Measurements from ENCODE around the gene GNLY.
A peak's percentile ranks its signal among the peaks of the same experiment; 100 is the strongest.

Gene GNLY

GRCh38 chr2:85719609-85720240, 25.6 kb downstream of the GNLY start:
- in situ Hi-C loops (cut with HindIII; ENCODE audit: low pct_unique_long_range_greater_than_20kb, low sequenced_read_pairs) = no loop called here
- no peak for TF ChIP-seq JUND (IDR thresholded peaks at IDR 0.05; ENCODE audit: low read depth)
- DNase-seq (ENCODE audit: low read depth in 1 of 2, low spot score in 1 of 2) = no peak

GRCh38 chr2:85720533-85720932, 26.4 kb downstream of the GNLY start:
- DNase-seq (ENCODE audit: low read depth in 1 of 2, low spot score in 1 of 2) = no peak
- no peak for TF ChIP-seq JUND (IDR thresholded peaks at IDR 0.05; ENCODE audit: low read depth)
- in situ Hi-C loops (cut with HindIII; ENCODE audit: low pct_unique_long_range_greater_than_20kb, low sequenced_read_pairs) = no loop called here

DNA sequence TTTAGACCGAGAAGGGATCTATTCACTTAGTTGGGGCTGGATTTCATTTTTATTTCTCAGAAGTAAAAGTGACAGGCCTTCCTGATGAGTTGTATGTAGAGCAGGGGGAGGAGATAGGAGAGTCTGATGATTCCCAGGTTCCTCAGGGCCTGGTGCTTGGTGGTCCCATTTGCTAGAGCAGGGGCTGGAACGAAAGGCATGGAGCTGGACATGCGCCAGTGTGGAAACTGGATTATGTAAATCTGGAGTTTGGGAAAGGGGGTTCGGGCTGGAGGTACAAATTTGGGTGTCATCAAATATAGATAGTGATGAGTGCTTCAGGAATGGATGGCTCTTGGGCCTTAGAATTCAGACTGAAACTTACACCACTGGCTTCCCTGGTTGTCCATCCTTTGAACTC, 27.5 kb downstream of the GNLY start:
- in situ Hi-C loops (cut with HindIII; ENCODE audit: low pct_unique_long_range_greater_than_20kb, low sequenced_read_pairs) = no loop called here
- no peak for DNase-seq (ENCODE audit: low read depth in 1 of 2, low spot score in 1 of 2)
- TF ChIP-seq JUND (IDR thresholded peaks at IDR 0.05; ENCODE audit: low read depth) = no peak

GRCh38 chr2:85722519-85722918, 28.4 kb downstream of the GNLY start:
- DNase-seq (ENCODE audit: low read depth in 1 of 2, low spot score in 1 of 2) = no peak
- TF ChIP-seq JUND (IDR thresholded peaks at IDR 0.05; ENCODE audit: low read depth) = no peak
- in situ Hi-C loops (cut with HindIII; ENCODE audit: low pct_unique_long_range_greater_than_20kb, low sequenced_read_pairs) = no loop called here

GRCh38 chr2:85723707-85724360, 29.7 kb downstream of the GNLY start:
- DNase-seq (ENCODE audit: low read depth in 1 of 2, low spot score in 1 of 2) = no peak
- in situ Hi-C loops (cut with HindIII; ENCODE audit: low pct_unique_long_range_greater_than_20kb, low sequenced_read_pairs) = no loop called here

GRCh38 chr2:85724731-85725181, 30.6 kb downstream of the GNLY start:
- TF ChIP-seq JUND (IDR thresholded peaks at IDR 0.05; ENCODE audit: low read depth) = no peak
- in situ Hi-C loops (cut with HindIII; ENCODE audit: low pct_unique_long_range_greater_than_20kb, low sequenced_read_pairs) = no loop called here
- no peak for DNase-seq (ENCODE audit: low read depth in 1 of 2, low spot score in 1 of 2)

More at GRCh38 chr2:85723707-85724360, 29.7 kb downstream of the GNLY start:
- no peak for TF ChIP-seq JUND (IDR thresholded peaks at IDR 0.05; ENCODE audit: low read depth)

DNA sequence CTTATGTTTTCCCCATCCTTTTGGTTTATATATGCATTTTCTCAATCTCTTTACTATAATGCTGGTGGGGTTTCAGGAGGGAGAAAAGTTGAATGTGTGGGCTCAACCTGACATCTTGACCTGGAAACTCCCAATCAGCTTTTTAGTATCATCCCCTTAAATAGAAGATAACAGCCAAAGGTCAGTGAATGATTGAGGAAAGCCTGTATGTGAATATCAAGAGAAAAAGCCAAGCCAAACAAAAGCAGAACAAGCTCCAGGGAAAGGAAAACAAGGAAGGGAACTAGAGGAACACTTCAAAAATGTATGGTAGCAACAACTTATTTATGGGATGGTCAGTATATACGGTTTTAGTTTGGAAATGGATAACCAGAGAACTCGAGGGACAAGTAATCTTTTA, 31.3 kb downstream of the GNLY start:
- no peak for DNase-seq (ENCODE audit: low read depth in 1 of 2, low spot score in 1 of 2)
- in situ Hi-C loops (cut with HindIII; ENCODE audit: low pct_unique_long_range_greater_than_20kb, low sequenced_read_pairs) = no loop called here
- no peak for TF ChIP-seq JUND (IDR thresholded peaks at IDR 0.05; ENCODE audit: low read depth)

GRCh38 chr2:85727798-85728197, 33.6 kb downstream of the GNLY start:
- in situ Hi-C loops (cut with HindIII; ENCODE audit: low pct_unique_long_range_greater_than_20kb, low sequenced_read_pairs) = no loop called here
- TF ChIP-seq JUND (IDR thresholded peaks at IDR 0.05; ENCODE audit: low read depth) = no peak
- peak in 1 of 2 experiments; percentile 6 for DNase-seq (ENCODE audit: low read depth in 1 of 2, low spot score in 1 of 2)

GRCh38 chr2:85728342-85728741, 34.2 kb downstream of the GNLY start:
- no peak for TF ChIP-seq JUND (IDR thresholded peaks at IDR 0.05; ENCODE audit: low read depth)
- in situ Hi-C loops (cut with HindIII; ENCODE audit: low pct_unique_long_range_greater_than_20kb, low sequenced_read_pairs) = no loop called here
- no peak for DNase-seq (ENCODE audit: low read depth in 1 of 2, low spot score in 1 of 2)

GRCh38 chr2:85728883-85729824, 35.0 kb downstream of the GNLY start:
- TF ChIP-seq JUND (IDR thresholded peaks at IDR 0.05; ENCODE audit: low read depth) = no peak
- in situ Hi-C loops (cut with HindIII; ENCODE audit: low pct_unique_long_range_greater_than_20kb, low sequenced_read_pairs) = no loop called here

DNA sequence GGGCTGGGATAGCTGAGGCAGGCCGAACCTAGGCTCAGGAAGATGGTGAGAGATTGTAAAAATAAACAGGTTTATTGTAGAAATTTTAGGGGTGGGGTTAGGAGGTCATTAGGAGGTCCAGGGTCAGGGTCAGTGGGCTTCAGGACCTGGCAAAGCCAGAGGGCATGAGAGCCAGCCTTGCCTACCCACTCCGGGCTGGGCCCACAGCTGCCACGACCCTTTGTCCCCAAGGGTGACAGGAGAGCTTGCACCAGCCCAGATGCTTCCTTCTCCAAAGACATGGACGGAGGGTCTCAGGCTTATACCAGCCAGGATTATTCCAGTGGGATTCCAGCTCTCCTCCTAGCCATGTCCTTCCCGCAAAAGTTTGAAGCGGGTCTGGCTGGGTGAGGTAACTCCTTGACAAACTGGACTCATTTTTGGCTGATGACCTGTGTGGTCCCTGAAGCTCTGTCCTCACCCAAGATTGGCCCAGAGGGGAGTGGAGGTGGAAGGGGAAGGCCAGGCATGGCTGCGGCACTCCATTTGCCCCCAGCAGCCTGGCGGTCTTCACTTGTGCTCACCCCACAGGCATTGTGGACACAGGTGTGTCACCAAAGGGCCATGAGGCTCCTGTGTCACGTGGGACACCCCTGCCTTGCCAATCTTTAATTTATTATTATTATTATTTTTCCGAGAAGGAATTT, 35.8 kb downstream of the GNLY start:
- no peak for DNase-seq (ENCODE audit: low read depth in 1 of 2, low spot score in 1 of 2)
- no peak for TF ChIP-seq JUND (IDR thresholded peaks at IDR 0.05; ENCODE audit: low read depth)
- in situ Hi-C loops (cut with HindIII; ENCODE audit: low pct_unique_long_range_greater_than_20kb, low sequenced_read_pairs) = no loop called here

More at GRCh38 chr2:85728883-85729824, 35.0 kb downstream of the GNLY start:
- DNase-seq (ENCODE audit: low read depth in 1 of 2, low spot score in 1 of 2) = peak; percentile 54 to 72

DNA sequence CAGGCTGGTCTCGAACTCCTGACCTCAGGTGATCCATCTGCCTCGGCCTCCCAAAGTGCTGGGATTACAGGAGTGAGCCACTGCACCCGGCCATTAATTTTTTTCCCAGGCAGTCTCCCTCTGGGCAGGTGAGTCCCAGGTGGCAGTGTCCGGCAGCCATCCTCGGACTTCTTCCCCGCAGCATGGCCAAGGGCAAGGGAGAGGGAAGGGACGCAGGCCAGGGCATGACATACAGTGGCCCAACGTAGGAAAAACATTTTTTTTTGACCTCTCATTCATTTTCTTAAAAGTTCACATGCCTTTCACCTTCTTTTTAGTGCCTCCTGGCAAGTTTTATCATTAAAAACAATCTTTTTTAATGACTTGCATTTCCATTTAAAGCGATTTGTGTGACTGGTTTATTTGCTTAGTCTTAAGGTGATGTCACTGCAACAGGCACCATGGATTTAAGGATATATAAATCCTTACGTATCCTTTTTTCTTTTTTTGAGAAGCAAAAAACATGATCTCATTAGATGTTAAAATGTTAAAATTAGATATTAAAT, 36.6 kb downstream of the GNLY start:
- in situ Hi-C loops (cut with HindIII; ENCODE audit: low pct_unique_long_range_greater_than_20kb, low sequenced_read_pairs) = no loop called here
- TF ChIP-seq JUND (IDR thresholded peaks at IDR 0.05; ENCODE audit: low read depth) = no peak
- no peak for DNase-seq (ENCODE audit: low read depth in 1 of 2, low spot score in 1 of 2)
